ENCODE data around the gene C1orf159. TPM values are rescaled to one million over a fixed set of nuclear protein-coding genes. Genes with fewer than 3 reads are reported as not detected.
"Not testable (repeated sequence)": the region's sequence is repeated elsewhere in the genome, so short reads cannot be mapped to it uniquely, and the experiment has no call there.

The C1orf159 gene
- polyA plus RNA-seq, 3 donors = 5.3 to 7.0 (median 6.3) TPM

GRCh38 chr1:1119272-1119890 is 3.5 kb upstream of the C1orf159 start:
- DNase-seq (ENCODE audit: low read depth in 3 of 3, low spot score in 2 of 3) = no peak

- DNase-seq (ENCODE audit: low read depth in 3 of 3, low spot score in 2 of 3) = no peak
Observed at GRCh38 chr1:1118876-1119220, 3.0 kb upstream of the C1orf159 start.

GRCh38 chr1:1118011-1118875 is 2.4 kb upstream of the C1orf159 start:
- DNase-seq (ENCODE audit: low read depth in 3 of 3, low spot score in 2 of 3) = no peak

GRCh38 chr1:1117469-1117831 is 1.6 kb upstream of the C1orf159 start:
- no peak for DNase-seq (ENCODE audit: low read depth in 3 of 3, low spot score in 2 of 3)

- no peak for DNase-seq (ENCODE audit: low read depth in 3 of 3, low spot score in 2 of 3)
Observed at GRCh38 chr1:1116701-1117468, 996 bp upstream of the C1orf159 start.

- no peak for DNase-seq (ENCODE audit: low read depth in 3 of 3, low spot score in 2 of 3)
Observed at GRCh38 chr1:1115136-1115785, 628 bp downstream of the C1orf159 start.

- DNase-seq (ENCODE audit: low read depth in 3 of 3, low spot score in 2 of 3) = no peak
Observed at GRCh38 chr1:1114431-1114830, 1.5 kb downstream of the C1orf159 start.

GRCh38 chr1:1112237-1112985 is 3.5 kb downstream of the C1orf159 start:
- no peak for DNase-seq (ENCODE audit: low read depth in 3 of 3, low spot score in 2 of 3)

- DNase-seq (ENCODE audit: low read depth in 3 of 3, low spot score in 2 of 3) = no peak
Observed at GRCh38 chr1:1111516-1112236, 4.2 kb downstream of the C1orf159 start.

- DNase-seq (ENCODE audit: low read depth in 3 of 3, low spot score in 2 of 3) = no peak
Observed at GRCh38 chr1:1110561-1110971, 5.3 kb downstream of the C1orf159 start.

- DNase-seq (ENCODE audit: low read depth in 3 of 3, low spot score in 2 of 3) = no peak
Observed at GRCh38 chr1:1109743-1110142, 6.1 kb downstream of the C1orf159 start.

GRCh38 chr1:1106510-1107221 is 9.2 kb downstream of the C1orf159 start:
- no peak for DNase-seq (ENCODE audit: low read depth in 3 of 3, low spot score in 2 of 3)

- not testable (repeated sequence) for DNase-seq (ENCODE audit: low read depth in 3 of 3, low spot score in 2 of 3)
Observed at GRCh38 chr1:1104152-1104551, 11.7 kb downstream of the C1orf159 start.

- no peak for DNase-seq (ENCODE audit: low read depth in 3 of 3, low spot score in 2 of 3)
Observed at GRCh38 chr1:1101503-1101902, 14.4 kb downstream of the C1orf159 start.

GRCh38 chr1:1100296-1100695 is 15.6 kb downstream of the C1orf159 start:
- DNase-seq (ENCODE audit: low read depth in 3 of 3, low spot score in 2 of 3) = no peak

GRCh38 chr1:1099506-1100183 is 16.2 kb downstream of the C1orf159 start:
- no peak for DNase-seq (ENCODE audit: low read depth in 3 of 3, low spot score in 2 of 3)

- DNase-seq (ENCODE audit: low read depth in 3 of 3, low spot score in 2 of 3) = no peak
Observed at GRCh38 chr1:1098681-1099421, 17.0 kb downstream of the C1orf159 start.

- DNase-seq (ENCODE audit: low read depth in 3 of 3, low spot score in 2 of 3) = not testable (repeated sequence)
Observed at GRCh38 chr1:1096136-1096535, 19.8 kb downstream of the C1orf159 start.
